Measurements from ENCODE around the gene PGPEP1.

PGPEP1 gene, protein sequence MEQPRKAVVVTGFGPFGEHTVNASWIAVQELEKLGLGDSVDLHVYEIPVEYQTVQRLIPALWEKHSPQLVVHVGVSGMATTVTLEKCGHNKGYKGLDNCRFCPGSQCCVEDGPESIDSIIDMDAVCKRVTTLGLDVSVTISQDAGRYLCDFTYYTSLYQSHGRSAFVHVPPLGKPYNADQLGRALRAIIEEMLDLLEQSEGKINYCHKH

GRCh38 chr19:18340190-18340989, at the start of gene PGPEP1:
PGPEP1 (plus strand) TSS chr19:18340598; CDS start chr19:18340682, 84 bp downstream.
- no peak for DNase-seq

DNA sequence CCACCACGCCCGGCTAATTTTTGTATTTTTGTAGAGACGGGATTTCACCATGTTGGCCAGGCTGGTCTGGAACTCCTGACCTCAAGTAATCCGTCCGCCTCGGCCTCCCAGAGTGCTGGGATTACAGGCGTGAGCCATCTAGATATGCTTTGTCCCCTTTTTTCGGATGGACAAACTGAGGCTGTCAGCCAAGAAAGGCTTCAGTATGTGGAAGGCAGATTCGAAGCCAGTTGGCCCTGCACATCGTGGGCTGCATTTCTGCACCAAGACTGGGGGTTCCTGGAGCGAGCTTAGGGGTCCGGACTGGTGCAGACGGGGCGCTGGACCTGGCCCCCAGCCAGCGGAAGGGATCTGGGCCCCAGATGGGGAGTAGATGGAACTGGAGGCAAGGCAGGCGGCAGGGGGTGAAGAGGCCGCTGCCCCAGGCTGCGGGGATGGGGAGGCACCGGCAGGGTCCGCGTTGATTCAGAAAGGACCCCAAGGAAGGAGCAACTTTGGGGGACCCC, 49.3 kb upstream of the PGPEP1 start:
- DNase-seq = no peak

GRCh38 chr19:18291590-18292461, 48.6 kb upstream of the PGPEP1 start:
- no peak for DNase-seq

GRCh38 chr19:18292462-18292809, 48.0 kb upstream of the PGPEP1 start:
- DNase-seq = no peak

GRCh38 chr19:18292810-18293641, 47.4 kb upstream of the PGPEP1 start:
- DNase-seq = no peak

- DNase-seq = no peak
These were observed 46.5 kb upstream of the PGPEP1 start for GRCh38 chr19:18293642-18294466.

DNA sequence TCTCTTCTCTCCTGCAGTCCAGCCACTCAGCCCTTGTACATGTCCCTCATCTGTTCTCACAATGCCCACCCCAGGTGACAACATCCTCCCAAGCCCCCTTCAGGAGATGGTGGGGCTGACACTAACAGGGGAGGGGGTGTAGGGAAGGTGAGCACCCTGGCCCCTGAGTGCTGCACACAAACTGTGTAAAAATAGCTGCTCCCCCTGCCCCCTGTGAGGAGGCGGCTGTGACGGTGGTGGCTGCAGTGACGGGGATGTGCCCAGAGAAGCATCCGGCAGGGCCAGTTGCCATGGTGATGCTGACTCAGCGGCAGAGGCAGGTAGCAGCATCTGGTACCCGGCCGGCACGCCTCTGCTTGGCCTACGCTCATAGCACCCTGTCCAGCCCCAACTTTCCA, 45.9 kb upstream of the PGPEP1 start:
- DNase-seq = no peak

- no peak for DNase-seq
These were observed 45.4 kb upstream of the PGPEP1 start for GRCh38 chr19:18295034-18295451.

GRCh38 chr19:18297308-18297707, 43.1 kb upstream of the PGPEP1 start:
- no peak for DNase-seq

GRCh38 chr19:18298601-18299000, 41.8 kb upstream of the PGPEP1 start:
- DNase-seq = no peak

DNA sequence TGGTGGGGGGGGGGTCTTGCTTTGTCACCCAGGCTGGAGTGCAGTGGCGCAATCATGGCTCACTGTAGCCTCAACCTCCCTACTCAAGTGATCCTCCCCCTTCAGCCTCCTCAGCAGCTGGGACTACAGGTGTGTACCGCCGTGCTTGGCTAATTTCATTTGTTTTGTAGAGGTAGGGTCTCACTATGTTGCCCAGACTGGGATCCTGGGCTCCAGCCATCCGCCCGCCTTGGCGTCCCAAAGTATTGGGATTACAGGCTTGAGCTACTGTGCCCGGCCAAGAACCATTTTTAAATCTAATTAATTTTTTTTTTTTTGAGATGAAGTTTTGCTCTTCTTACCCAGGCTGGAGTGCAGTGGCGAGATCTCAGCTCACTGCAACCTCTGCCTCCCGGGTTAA, 40.7 kb upstream of the PGPEP1 start:
- DNase-seq = no peak

- DNase-seq = no peak
These were observed 39.3 kb upstream of the PGPEP1 start for GRCh38 chr19:18300930-18301717.

GRCh38 chr19:18301718-18302111, 38.7 kb upstream of the PGPEP1 start:
- no peak for DNase-seq

DNA sequence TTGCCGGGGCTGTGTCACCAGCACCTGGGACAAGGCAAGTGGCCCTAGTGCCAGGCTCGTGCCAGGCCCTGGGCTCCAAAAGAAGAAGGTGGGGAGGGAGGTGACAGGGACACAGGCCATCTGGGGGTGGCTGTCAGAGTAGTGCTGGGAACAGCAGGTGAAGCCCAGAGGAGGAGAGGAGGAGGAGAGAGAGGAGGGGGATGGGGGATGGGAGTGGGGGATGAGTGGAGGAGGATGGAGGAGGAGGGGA, 36.3 kb upstream of the PGPEP1 start:
- DNase-seq = no peak

GRCh38 chr19:18304458-18305310, 35.7 kb upstream of the PGPEP1 start:
- DNase-seq = no peak

DNA sequence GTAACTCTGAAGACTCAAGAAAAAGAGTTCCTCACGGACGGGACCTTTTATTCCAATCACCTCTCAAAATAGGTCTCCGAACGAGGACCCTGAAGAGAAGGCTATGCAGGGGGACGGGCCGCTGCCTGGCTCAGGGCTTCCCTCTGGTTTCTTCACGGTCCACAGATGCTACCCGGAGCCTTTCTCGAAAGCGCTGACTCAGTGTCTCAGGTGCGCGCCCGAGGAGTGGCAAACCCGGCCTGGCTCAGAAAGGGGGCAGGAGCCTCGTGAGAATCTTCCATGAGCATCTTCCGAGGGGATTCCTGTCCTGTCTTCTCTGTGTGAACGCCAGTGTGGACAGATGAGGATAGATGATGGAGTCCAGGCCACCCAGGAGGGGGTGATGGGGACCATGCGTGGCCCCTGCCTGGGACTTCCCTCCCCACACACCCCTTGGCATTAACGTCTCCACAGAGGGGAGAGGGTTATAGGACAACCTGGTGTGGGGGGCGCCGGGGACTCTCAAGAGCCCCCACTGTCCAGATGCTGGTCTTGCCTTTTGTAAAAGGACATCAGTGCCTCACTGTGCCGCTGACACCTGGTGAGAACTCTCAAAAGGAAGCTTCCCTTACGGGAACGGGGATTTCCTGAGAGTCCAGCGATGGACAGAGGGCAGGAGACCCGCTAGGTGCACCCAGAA, 34.0 kb upstream of the PGPEP1 start:
- no peak for DNase-seq

DNA sequence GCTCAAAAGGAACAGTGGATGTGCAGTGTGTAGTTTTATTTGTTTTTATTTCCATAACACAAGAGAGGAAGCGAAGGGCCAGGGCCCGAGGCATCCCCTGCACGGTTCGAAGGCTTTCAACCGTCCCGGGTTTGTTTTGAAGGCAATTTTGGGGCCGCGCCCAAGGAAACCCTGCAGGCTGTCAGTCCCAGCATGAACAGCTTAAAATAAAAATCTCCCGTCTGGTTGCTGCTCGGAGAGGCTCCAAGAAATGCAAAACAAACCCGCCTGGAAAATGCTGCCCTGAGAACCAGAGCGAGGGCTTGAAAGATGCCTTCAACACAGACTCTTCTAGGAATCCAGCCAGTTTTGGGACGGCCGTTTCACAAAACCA, 33.5 kb upstream of the PGPEP1 start:
- DNase-seq = no peak

DNA sequence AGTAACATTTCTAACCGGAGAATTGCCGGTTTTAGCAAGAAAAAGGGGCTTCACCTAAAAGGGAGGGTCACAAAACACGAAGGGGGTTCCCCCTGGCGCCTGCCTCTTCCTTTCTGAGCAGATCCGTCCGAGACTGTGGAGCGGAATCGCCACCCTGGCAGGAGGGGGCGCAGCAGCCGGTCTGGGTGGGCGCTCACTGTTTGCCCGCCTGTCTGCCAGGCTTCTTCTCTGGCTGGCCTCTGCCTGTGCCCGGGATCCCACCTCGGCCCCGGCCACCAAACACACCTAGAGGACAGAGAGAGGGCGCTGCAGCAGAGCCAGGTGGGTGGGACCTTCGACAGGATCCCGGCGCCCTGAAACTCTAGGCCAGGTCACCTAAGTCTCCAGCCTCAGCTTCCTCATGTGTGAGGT, 33.1 kb upstream of the PGPEP1 start:
- DNase-seq = no peak

Measured in DMS 273 treated with DMSO at 0.1 percent for 48 hours (cell line).